A549 (cell line): ENCODE results near the gene DAGLA.

Experiments used
- EP300 ChIP-seq, 2 experiments: fragments of >200 bp; sonication (Bioruptor Twin); formaldehyde crosslinking; IDR thresholded peaks; 2 replicates in 1 of 2; 3 replicates in 1 of 2; pipeline ENCODE4 v1.6.1; 2016 to 2017
- ESRRA ChIP-seq: fragments of 150-350 bp; IDR thresholded peaks from 2 replicates; pipeline ENCODE4 v1.6.1; 2014; ENCODE audit warnings: mild to moderate bottlenecking, low read length, borderline replicate concordance
- HOXA7 ChIP-seq: fragments of 250-450 bp; sonication (Bioruptor Pico); IDR thresholded peaks from 2 replicates; pipeline ENCODE4 v1.5.0; 2020; ENCODE audit warnings: mild to moderate bottlenecking, moderate library complexity
- POLR2A ChIP-seq: IDR thresholded peaks from 2 replicates; pipeline ENCODE4 v1.6.1; 2012; ENCODE audit warnings: mild to moderate bottlenecking, low read length
- RFX5 ChIP-seq: fragments of 450-650 bp; IDR thresholded peaks from 2 replicates; pipeline ENCODE4 v1.7.1; 2014; ENCODE audit warnings: antibody characterized with exemption, mild to moderate bottlenecking, moderate library complexity
- SREBF2 ChIP-seq: fragments of 450-650 bp; IDR thresholded peaks from 2 replicates; pipeline ENCODE4 v1.6.1; 2014; ENCODE audit warnings: mild to moderate bottlenecking, moderate library complexity
- TP53 ChIP-seq: fragments of 250-450 bp; sonication (Bioruptor Pico); IDR thresholded peaks from 2 replicates; pipeline ENCODE4 v1.5.0; 2021; ENCODE audit warnings: mild to moderate bottlenecking, moderate library complexity
- ZNF302 ChIP-seq: fragments of 250-450 bp; sonication (Bioruptor Pico); IDR thresholded peaks from 2 replicates; pipeline ENCODE4 v1.9.0; 2021; ENCODE audit warnings: inconsistent platforms, mild to moderate bottlenecking, moderate library complexity
- TF ChIP-seq, protein P1 (sequence below): fragments of >200 bp; sonication (Bioruptor Twin); formaldehyde crosslinking; IDR thresholded peaks from 3 replicates; pipeline ENCODE4 v1.5.1; 2016
- TF ChIP-seq, protein P2 (sequence below): fragments of 450-650 bp; IDR thresholded peaks from 2 replicates; pipeline ENCODE4 v1.6.1; 2014; ENCODE audit warnings: antibody characterized with exemption
- TF ChIP-seq, protein P3 (sequence below): IDR thresholded peaks from 2 replicates; pipeline ENCODE4 v1.6.1; 2012

DNA sequence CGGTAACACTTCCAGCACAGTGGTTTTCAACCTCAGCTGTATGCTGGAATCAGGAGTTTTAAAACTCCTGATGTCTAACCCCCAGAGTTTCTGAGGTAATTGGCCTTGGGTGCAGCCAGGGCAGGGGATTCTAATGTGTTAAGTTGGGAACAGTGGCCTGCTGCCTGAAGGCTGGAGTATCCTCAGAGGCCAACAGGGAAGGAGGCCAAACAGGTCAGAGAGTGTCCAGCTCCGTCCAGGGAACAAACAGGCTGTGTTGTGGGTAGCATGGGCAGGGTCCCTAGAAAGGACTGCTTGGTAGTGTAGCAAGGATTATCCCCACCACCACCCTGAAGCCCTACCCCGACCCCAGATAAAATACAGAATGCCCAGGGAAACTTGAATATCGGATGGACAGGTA, 10.8 kb upstream of the DAGLA start:
- TF ChIP-seq, protein P1, sequence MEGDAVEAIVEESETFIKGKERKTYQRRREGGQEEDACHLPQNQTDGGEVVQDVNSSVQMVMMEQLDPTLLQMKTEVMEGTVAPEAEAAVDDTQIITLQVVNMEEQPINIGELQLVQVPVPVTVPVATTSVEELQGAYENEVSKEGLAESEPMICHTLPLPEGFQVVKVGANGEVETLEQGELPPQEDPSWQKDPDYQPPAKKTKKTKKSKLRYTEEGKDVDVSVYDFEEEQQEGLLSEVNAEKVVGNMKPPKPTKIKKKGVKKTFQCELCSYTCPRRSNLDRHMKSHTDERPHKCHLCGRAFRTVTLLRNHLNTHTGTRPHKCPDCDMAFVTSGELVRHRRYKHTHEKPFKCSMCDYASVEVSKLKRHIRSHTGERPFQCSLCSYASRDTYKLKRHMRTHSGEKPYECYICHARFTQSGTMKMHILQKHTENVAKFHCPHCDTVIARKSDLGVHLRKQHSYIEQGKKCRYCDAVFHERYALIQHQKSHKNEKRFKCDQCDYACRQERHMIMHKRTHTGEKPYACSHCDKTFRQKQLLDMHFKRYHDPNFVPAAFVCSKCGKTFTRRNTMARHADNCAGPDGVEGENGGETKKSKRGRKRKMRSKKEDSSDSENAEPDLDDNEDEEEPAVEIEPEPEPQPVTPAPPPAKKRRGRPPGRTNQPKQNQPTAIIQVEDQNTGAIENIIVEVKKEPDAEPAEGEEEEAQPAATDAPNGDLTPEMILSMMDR, result no peak
- TF ChIP-seq POLR2A (no peak), ESRRA (no peak), SREBF2 (no peak), ZNF302 (CRISPR knock-in tag) (no peak), EP300 (IDR thresholded peaks at IDR 0.05) (no peak), RFX5 (no peak), TP53 (CRISPR knock-in tag) (no peak), HOXA7 (CRISPR knock-in tag) (no peak)
- TF ChIP-seq, protein P2, sequence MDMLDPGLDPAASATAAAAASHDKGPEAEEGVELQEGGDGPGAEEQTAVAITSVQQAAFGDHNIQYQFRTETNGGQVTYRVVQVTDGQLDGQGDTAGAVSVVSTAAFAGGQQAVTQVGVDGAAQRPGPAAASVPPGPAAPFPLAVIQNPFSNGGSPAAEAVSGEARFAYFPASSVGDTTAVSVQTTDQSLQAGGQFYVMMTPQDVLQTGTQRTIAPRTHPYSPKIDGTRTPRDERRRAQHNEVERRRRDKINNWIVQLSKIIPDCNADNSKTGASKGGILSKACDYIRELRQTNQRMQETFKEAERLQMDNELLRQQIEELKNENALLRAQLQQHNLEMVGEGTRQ, result no peak
- TF ChIP-seq, protein P3, sequence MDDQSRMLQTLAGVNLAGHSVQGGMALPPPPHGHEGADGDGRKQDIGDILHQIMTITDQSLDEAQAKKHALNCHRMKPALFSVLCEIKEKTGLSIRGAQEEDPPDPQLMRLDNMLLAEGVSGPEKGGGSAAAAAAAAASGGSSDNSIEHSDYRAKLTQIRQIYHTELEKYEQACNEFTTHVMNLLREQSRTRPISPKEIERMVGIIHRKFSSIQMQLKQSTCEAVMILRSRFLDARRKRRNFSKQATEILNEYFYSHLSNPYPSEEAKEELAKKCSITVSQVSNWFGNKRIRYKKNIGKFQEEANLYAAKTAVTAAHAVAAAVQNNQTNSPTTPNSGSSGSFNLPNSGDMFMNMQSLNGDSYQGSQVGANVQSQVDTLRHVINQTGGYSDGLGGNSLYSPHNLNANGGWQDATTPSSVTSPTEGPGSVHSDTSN, result no peak
